Natural killer cell (primary cell): Measurements from ENCODE around the gene FBXL4. TPM values are rescaled to one million over a fixed set of nuclear protein-coding genes. Genes with fewer than 3 reads are reported as not detected.

Source experiments
- ATAC-seq, 3 donors: fragments of 150-1000 bp in 2 of 3; fragments of 200-7000 bp in 1 of 3; cut with Tn5 transposase; 1 replicate in 1 of 3; 2 replicates in 2 of 3; pipeline ENCODE4 v1.10.0; 2021; ENCODE audit warnings: mild to moderate bottlenecking in 2 of 3, moderate library complexity in 2 of 3
- DNase-seq, 2 donors: peaks; one replicate each; pipeline versions ENCODE4 v3.0.0 to v3.0.0-alpha.2; 2013 to 2021; ENCODE audit warnings: mixed read lengths in 1 of 2
- H3K27ac ChIP-seq: one replicate; pipeline ENCODE4 v1.5.1; 2013; ENCODE audit warnings: mild to moderate bottlenecking, low read length
- H3K27me3 ChIP-seq: one replicate; pipeline ENCODE4 v1.6.1; 2013; ENCODE audit warnings: low read length; ENCODE audit not compliant: control insufficient read depth, insufficient read depth
- H3K36me3 ChIP-seq: one replicate; pipeline ENCODE4 v1.6.1; 2013; ENCODE audit warnings: low read length; ENCODE audit not compliant: control insufficient read depth, insufficient read depth
- H3K4me1 ChIP-seq: one replicate; pipeline ENCODE4 v1.6.1; 2013; ENCODE audit warnings: low read length; ENCODE audit not compliant: control insufficient read depth, insufficient read depth
- H3K4me3 ChIP-seq: one replicate; pipeline ENCODE4 v1.5.1; 2013; ENCODE audit warnings: low read length
- H3K9me3 ChIP-seq: one replicate; pipeline ENCODE4 v1.6.1; 2013; ENCODE audit warnings: low read length; ENCODE audit not compliant: control insufficient read depth, insufficient read depth
- H3K27ac Mint-ChIP-seq, 2 donors: one replicate each; pipeline ENCODE4 v1.8.0; 2022; ENCODE audit warnings: mild to moderate bottlenecking in 2 of 2, mixed read lengths in 2 of 2, moderate library complexity in 1 of 2
- H3K27me3 Mint-ChIP-seq, 2 donors: one replicate each; pipeline ENCODE4 v1.8.0; 2022; ENCODE audit warnings: low read depth in 2 of 2, mixed read lengths in 2 of 2
- H3K36me3 Mint-ChIP-seq: one replicate; pipeline ENCODE4 v1.8.0; 2022; ENCODE audit warnings: mixed read lengths
- H3K4me1 Mint-ChIP-seq, 2 donors: one replicate each; pipeline ENCODE4 v1.8.0; 2022; ENCODE audit warnings: mixed read lengths in 2 of 2
- H3K4me3 Mint-ChIP-seq: one replicate; pipeline ENCODE4 v1.8.0; 2022; ENCODE audit warnings: mild to moderate bottlenecking, moderate library complexity, mixed read lengths
- H3K9me3 Mint-ChIP-seq, 2 donors: one replicate each; pipeline ENCODE4 v1.8.0; 2022; ENCODE audit warnings: mixed read lengths in 2 of 2
- WGBS: methylation state at CpG from one replicate; pipeline ENCODE4 v1.1.7; 2013; ENCODE audit warnings: missing lambda C conversion rate; ENCODE audit not compliant: insufficient coverage; 5-methylcytosine and 5-hydroxymethylcytosine counted together
- intact Hi-C: fragments of 100-400 bp; cut with micrococcal nuclease; formaldehyde crosslinking; loops from one replicate; pipeline ENCODE4 v1.14.2; 2022
- total RNA-seq, 4 donors: library from RNA; stranded (reverse); fragments of 120-200 nt in 1 of 4; gene quantifications; one replicate each; pipeline versions ENCODE4 v1.2.3 to v1.2.4, GENCODE V29; 2013 to 2022
- TF ChIP-seq, protein P1 (sequence below): fragments of 200-600 bp; IDR thresholded peaks from one replicate; pipeline ENCODE4 v1.8.0; 2022; ENCODE audit warnings: antibody characterized with exemption

Gene FBXL4
- total RNA-seq, 3 donors from 2014 or later (not counting 1 experiment from before 2014, with no cell fraction given), result 8.8 to 15.1 (median 11.3) TPM

DNA sequence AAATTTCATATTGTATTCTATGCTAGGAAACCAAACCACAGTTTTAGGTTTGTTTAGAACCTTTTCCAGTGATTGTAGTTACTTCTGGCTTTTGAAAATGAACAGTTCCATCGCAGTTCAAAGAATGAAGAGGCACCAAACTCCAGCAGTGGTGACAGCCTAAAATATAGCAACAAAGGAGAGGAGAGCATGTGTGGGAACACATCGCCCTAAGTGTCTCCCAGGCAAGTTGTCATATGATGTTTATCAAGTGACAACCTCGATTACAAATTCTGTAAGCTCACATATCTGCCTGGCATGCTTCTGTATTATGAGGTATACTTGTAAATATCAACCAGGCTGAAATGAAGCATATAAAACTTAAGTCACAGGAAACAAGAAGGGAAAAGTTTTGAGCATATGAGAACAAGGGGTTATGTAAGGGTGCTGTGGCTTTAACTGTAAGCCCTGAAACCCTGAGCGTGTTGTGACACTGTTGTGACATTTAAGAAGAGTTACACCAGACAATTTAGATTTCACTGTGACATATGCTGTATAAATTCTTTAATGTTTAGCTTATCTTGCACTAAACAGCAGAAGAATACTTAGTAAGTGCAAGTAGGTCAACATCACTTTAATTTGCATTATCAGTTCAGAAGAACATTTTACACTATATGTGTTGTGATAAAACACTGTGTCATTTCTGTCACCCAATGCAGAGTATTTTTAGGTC is 29.1 kb upstream of the FBXL4 start:
- TF ChIP-seq, protein P1, sequence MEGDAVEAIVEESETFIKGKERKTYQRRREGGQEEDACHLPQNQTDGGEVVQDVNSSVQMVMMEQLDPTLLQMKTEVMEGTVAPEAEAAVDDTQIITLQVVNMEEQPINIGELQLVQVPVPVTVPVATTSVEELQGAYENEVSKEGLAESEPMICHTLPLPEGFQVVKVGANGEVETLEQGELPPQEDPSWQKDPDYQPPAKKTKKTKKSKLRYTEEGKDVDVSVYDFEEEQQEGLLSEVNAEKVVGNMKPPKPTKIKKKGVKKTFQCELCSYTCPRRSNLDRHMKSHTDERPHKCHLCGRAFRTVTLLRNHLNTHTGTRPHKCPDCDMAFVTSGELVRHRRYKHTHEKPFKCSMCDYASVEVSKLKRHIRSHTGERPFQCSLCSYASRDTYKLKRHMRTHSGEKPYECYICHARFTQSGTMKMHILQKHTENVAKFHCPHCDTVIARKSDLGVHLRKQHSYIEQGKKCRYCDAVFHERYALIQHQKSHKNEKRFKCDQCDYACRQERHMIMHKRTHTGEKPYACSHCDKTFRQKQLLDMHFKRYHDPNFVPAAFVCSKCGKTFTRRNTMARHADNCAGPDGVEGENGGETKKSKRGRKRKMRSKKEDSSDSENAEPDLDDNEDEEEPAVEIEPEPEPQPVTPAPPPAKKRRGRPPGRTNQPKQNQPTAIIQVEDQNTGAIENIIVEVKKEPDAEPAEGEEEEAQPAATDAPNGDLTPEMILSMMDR, result no peak
- H3K27me3 ChIP-seq, result no peaks in the 10 kb centered on the region
- Mint-ChIP-seq H3K4me1 (no peaks in the 10 kb centered on the region), H3K9me3 (peaks cover 0 to 2% of the 10 kb centered on the region in 2 donors), H3K27ac (no peak overlapping the region), H3K27me3 (peaks cover 0 to 9% of the 10 kb centered on the region in 2 donors), H3K4me3 (no peak overlapping the region), H3K36me3 (no peaks in the 10 kb centered on the region)
- H3K27ac ChIP-seq, result no peak overlapping the region
- intact Hi-C loops, result no loop called here
- no peak overlapping the region for H3K4me3 ChIP-seq
- 74% methylated on average over 4 of the region's 4 CpGs for WGBS
- H3K9me3 ChIP-seq, result no peaks in the 10 kb centered on the region
- no peaks in the 10 kb centered on the region for H3K36me3 ChIP-seq
- DNase-seq, result no peak
- no peaks in the 10 kb centered on the region for H3K4me1 ChIP-seq
- ATAC-seq, result no peak

DNA sequence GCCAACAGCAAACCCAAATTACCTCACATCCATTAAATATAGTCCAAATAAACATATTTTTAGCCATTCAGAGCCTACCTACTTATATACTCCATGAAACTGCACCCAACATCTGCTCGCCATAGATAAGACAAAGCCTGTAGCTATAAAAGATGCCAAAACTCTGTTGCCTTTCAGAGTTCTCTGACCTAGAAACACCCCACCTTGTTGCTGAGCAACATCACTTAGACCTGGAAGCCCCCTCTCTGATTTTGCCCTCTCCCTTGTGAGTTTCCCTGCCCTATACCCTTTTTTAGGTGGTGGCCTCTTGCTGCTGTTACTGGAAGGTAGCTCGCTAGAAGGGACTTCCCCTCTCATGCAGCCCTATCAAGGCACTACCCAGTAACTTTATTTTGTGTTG is 27.7 kb upstream of the FBXL4 start:
- H3K4me1 ChIP-seq, result no peaks in the 10 kb centered on the region
- Mint-ChIP-seq H3K27ac (no peak overlapping the region), H3K27me3 (peaks cover 4 to 9% of the 10 kb centered on the region in 2 donors), H3K4me3 (no peak overlapping the region), H3K9me3 (peaks cover 0 to 2% of the 10 kb centered on the region in 2 donors), H3K36me3 (no peaks in the 10 kb centered on the region), H3K4me1 (no peaks in the 10 kb centered on the region)
- intact Hi-C loops, result no loop called here
- no peak overlapping the region for H3K4me3 ChIP-seq
- ATAC-seq, result no peak
- H3K27me3 ChIP-seq, result no peaks in the 10 kb centered on the region
- TF ChIP-seq, protein P1, result no peak
- no peak overlapping the region for H3K27ac ChIP-seq
- WGBS, result 75% methylated on average over 2 of the region's 2 CpGs
- DNase-seq, result no peak
- no peaks in the 10 kb centered on the region for H3K36me3 ChIP-seq
- H3K9me3 ChIP-seq, result no peaks in the 10 kb centered on the region

DNA sequence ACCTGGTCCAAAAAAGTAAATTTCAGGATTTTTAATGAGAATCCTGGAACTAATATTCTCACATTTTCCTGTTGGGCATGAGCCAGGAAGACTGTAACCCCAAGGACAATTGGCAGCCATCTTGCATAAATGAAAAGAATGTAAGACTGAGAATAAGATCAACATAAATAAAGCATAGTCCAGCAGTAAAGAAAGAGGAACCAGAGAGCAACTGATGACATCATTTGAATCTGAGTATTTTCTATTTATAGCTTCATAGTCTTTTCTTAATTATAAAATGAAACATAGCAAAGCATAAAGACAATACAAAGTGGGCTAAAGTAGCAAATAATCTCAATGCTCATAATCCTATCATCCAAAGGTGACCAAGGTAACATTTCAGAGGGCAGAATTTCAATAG is 26.6 kb upstream of the FBXL4 start:
- TF ChIP-seq, protein P1, result no peak
- Mint-ChIP-seq H3K27me3 (peaks cover 4 to 9% of the 10 kb centered on the region in 2 donors), H3K9me3 (peaks cover 0 to 2% of the 10 kb centered on the region in 2 donors), H3K27ac (no peak overlapping the region), H3K4me1 (no peaks in the 10 kb centered on the region), H3K4me3 (no peak overlapping the region), H3K36me3 (no peaks in the 10 kb centered on the region)
- Histone ChIP-seq H3K9me3 (no peaks in the 10 kb centered on the region), H3K27me3 (no peaks in the 10 kb centered on the region), H3K36me3 (no peaks in the 10 kb centered on the region), H3K27ac (no peak overlapping the region), H3K4me1 (no peaks in the 10 kb centered on the region), H3K4me3 (no peak overlapping the region)
- DNase-seq, result no peak
- intact Hi-C loops, result no loop called here
- ATAC-seq, result no peak

DNA sequence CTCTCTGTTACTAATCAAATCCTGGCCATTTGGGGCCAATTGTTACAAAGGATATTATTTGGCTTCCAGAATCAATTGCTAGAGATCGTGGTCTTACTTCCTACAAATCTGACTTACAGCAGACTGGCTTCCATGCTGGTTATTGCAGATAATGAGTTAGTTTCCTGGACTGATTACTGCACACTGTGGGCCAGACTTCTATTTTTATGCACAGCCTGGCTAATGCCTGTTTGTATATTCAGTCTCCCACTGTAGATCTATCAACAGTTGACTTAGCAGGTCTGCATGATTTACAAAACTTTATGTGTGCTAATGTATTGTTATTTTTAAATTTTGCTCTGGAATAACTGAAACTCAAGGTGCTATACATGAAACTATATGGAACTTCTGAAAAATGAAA is 25.8 kb upstream of the FBXL4 start:
- DNase-seq (no peak), ATAC-seq (no peak)
- H3K36me3 ChIP-seq, result no peaks in the 10 kb centered on the region
- H3K27ac ChIP-seq, result no peak overlapping the region
- H3K4me3 ChIP-seq, result no peak overlapping the region
- no peaks in the 10 kb centered on the region for H3K9me3 ChIP-seq
- Mint-ChIP-seq H3K27me3 (peaks cover 4 to 9% of the 10 kb centered on the region in 2 donors), H3K27ac (no peak overlapping the region), H3K36me3 (no peaks in the 10 kb centered on the region), H3K9me3 (peaks cover 0 to 2% of the 10 kb centered on the region in 2 donors), H3K4me1 (no peaks in the 10 kb centered on the region), H3K4me3 (no peak overlapping the region)
- no peaks in the 10 kb centered on the region for H3K27me3 ChIP-seq
- intact Hi-C loops, result no loop called here
- H3K4me1 ChIP-seq, result no peaks in the 10 kb centered on the region
- WGBS, result 100% methylated on average over 1 of the region's 1 CpG
- TF ChIP-seq, protein P1, result no peak
